Prostate gland (tissue), 2 donors: ENCODE data around the gene OR2F2.

Source experiments
- CTCF ChIP-seq, 4 experiments: fragments of 200-600 bp in 2 of 4; fragments of 450-650 bp in 2 of 4; sonication (generic) in 2 of 4; IDR thresholded peaks; 1 replicate in 3 of 4; 2 replicates in 1 of 4; pipeline ENCODE4 v1.5.1; 2016 to 2019; ENCODE audit warnings: antibody characterized with exemption in 4 of 4, mild to moderate bottlenecking in 2 of 4, moderate library complexity in 2 of 4
- POLR2A ChIP-seq: fragments of 450-650 bp; IDR thresholded peaks from one replicate; pipeline ENCODE4 v1.6.1; 2016; ENCODE audit warnings: antibody characterized with exemption, mild to moderate bottlenecking

- TF ChIP-seq CTCF (IDR thresholded peaks at IDR 0.05) (no peak), POLR2A (no peak)
These were observed 24.4 kb upstream of the OR2F2 start for GRCh38 chr7:143910473-143911248.
